ENCODE data around the gene ATP6V1A. TPM values are rescaled to one million over a fixed set of nuclear protein-coding genes. Genes with fewer than 3 reads are reported as not detected.

The ATP6V1A gene
- total and polyA plus RNA-seq, 2 of the 13 experiments (the other 11 are each of a cell fraction or from before 2014, with no cell fraction given) = 23.4 to 95.1 TPM

- no peaks in the 10 kb centered on the region for H4K20me1 ChIP-seq (ENCODE audit: insufficient read depth, low read length)
- H3K27me3 ChIP-seq (ENCODE audit: control insufficient read depth in 1 of 2, insufficient read depth in 2 of 2, low read length in 2 of 2) = no peaks in the 10 kb centered on the region
- H3K4me1 ChIP-seq (ENCODE audit: insufficient read depth, low read length) = peaks cover 13% of the 10 kb centered on the region
- 94% methylated on average over 2 of the region's 3 CpGs for WGBS (ENCODE audit: low lambda C conversion rate)
- FAIRE-seq (no peak), ATAC-seq (peak; percentile 52), DNase-seq (ENCODE audit: low spot score) (no peak)
- H3K4me2 ChIP-seq (ENCODE audit: low read depth, low read length) = no peak overlapping the region
- H3K27ac ChIP-seq (ENCODE audit: extremely low read length, insufficient read depth, low read length) = no peak overlapping the region
- BruUV-seq (replicated peaks) = no TSS peak
- H3K9me3 ChIP-seq (ENCODE audit: low read length) = no peaks in the 10 kb centered on the region
- H3K9ac ChIP-seq (ENCODE audit: insufficient read depth, low read depth, low read length) = no peak overlapping the region
- H3K79me2 ChIP-seq (ENCODE audit: insufficient read depth, low read length) = no peaks in the 10 kb centered on the region
- intact Hi-C loops (cut with micrococcal nuclease; ENCODE audit: unreplicated experiment) = no loop called here
- no peak for TF ChIP-seq HOXA9 (CRISPR knock-in tag; IDR thresholded peaks at IDR 0.05; ENCODE audit: borderline replicate concordance)
- TF ChIP-seq PBX3 (CRISPR knock-in tag; IDR thresholded peaks at IDR 0.05; ENCODE audit: borderline replicate concordance) = no peak
- peak; percentile 37 for TF ChIP-seq POLR2G (IDR thresholded peaks at IDR 0.05; ENCODE audit: low read depth, low read length)
- TF ChIP-seq ZNF329 (CRISPR knock-in tag; IDR thresholded peaks at IDR 0.05; ENCODE audit: low read depth) = no peak
- TF ChIP-seq RBM22 (optimal IDR thresholded peaks at IDR 0.05; ENCODE audit: low read length) = peak; percentile 84
- TF ChIP-seq POLR2AphosphoS5 (IDR thresholded peaks at IDR 0.05; ENCODE audit: low read depth, low read length) = peak; percentile 35; the same call in 1 of the 2 replicates
- ChIA-PET POLR2A (no interaction called here), CTCF (ENCODE audit: low intra/inter-chr PET ratio, low total read pairs) (no interaction called here)
- no peak overlapping the region for H3K4me3 ChIP-seq (replicated peaks in 1 of 3; ENCODE audit: insufficient read depth in 1 of 3, low read depth in 2 of 3, low read length in 3 of 3)
- H2AFZ ChIP-seq (ENCODE audit: low read length) = no peak overlapping the region
- peaks cover 4 to 27% of the 10 kb centered on the region in 2 experiments for H3K36me3 ChIP-seq (replicated peaks in 1 of 2; ENCODE audit: control insufficient read depth in 1 of 2, insufficient read depth in 2 of 2, low read length in 2 of 2)
- in situ Hi-C loops (cut with HindIII; ENCODE audit: extremely low pct_ligation_motif_present, low pct_unique_long_range_greater_than_20kb) = no loop called here
Measured at GRCh38 chr3:113717818-113718217, 29.0 kb upstream of the ATP6V1A start.

- no peaks in the 10 kb centered on the region for H3K9me3 ChIP-seq (ENCODE audit: low read length)
- 97% methylated on average over 1 of the region's 1 CpG for WGBS (ENCODE audit: low lambda C conversion rate)
- H2AFZ ChIP-seq (ENCODE audit: low read length) = no peak overlapping the region
- intact Hi-C loops (cut with micrococcal nuclease; ENCODE audit: unreplicated experiment) = no loop called here
- ATAC-seq (no peak), DNase-seq (ENCODE audit: low spot score) (no peak), FAIRE-seq (no peak)
- POLR2A ChIA-PET = no interaction called here
- no peak overlapping the region for H3K4me3 ChIP-seq (replicated peaks in 1 of 3; ENCODE audit: insufficient read depth in 1 of 3, low read depth in 2 of 3, low read length in 3 of 3)
- H3K27me3 ChIP-seq (ENCODE audit: control insufficient read depth in 1 of 2, insufficient read depth in 2 of 2, low read length in 2 of 2) = no peaks in the 10 kb centered on the region
- peaks cover 7 to 36% of the 10 kb centered on the region in 2 experiments for H3K36me3 ChIP-seq (replicated peaks in 1 of 2; ENCODE audit: control insufficient read depth in 1 of 2, insufficient read depth in 2 of 2, low read length in 2 of 2)
- no peak overlapping the region for H3K27ac ChIP-seq (ENCODE audit: extremely low read length, insufficient read depth, low read length)
- H3K9ac ChIP-seq (ENCODE audit: insufficient read depth, low read depth, low read length) = no peak overlapping the region
- no peaks in the 10 kb centered on the region for H4K20me1 ChIP-seq (ENCODE audit: insufficient read depth, low read length)
- no peak overlapping the region for H3K4me2 ChIP-seq (ENCODE audit: low read depth, low read length)
- CTCF ChIA-PET (ENCODE audit: low intra/inter-chr PET ratio, low total read pairs) = no interaction called here
- peaks cover 13% of the 10 kb centered on the region for H3K4me1 ChIP-seq (ENCODE audit: insufficient read depth, low read length)
- BruUV-seq (replicated peaks) = TSS peak; percentile 11
- in situ Hi-C loops (cut with HindIII; ENCODE audit: extremely low pct_ligation_motif_present, low pct_unique_long_range_greater_than_20kb) = no loop called here
- H3K79me2 ChIP-seq (ENCODE audit: insufficient read depth, low read length) = peaks cover 4% of the 10 kb centered on the region
- TF ChIP-seq ZNF547 (CRISPR knock-in tag; IDR thresholded peaks at IDR 0.05) = no peak
- TF ChIP-seq ZNF674 (CRISPR knock-in tag; IDR thresholded peaks at IDR 0.05; ENCODE audit: low read depth) = no peak
- TF ChIP-seq MAFF (IDR thresholded peaks at IDR 0.05; ENCODE audit: low read depth, low read length) = no peak
- no peak for TF ChIP-seq RARG (CRISPR knock-in tag; IDR thresholded peaks at IDR 0.05; ENCODE audit: low read depth)
- no peak for TF ChIP-seq HOXA3 (CRISPR knock-in tag; IDR thresholded peaks at IDR 0.05)
- no peak for TF ChIP-seq ZNF580 (CRISPR knock-in tag; IDR thresholded peaks at IDR 0.05; ENCODE audit: borderline replicate concordance, low read depth)
- TF ChIP-seq ONECUT2 (CRISPR knock-in tag; IDR thresholded peaks at IDR 0.05) = no peak
- TF ChIP-seq ZNF839 (CRISPR knock-in tag; IDR thresholded peaks at IDR 0.05; ENCODE audit: borderline replicate concordance) = no peak
- no peak for TF ChIP-seq SALL1 (CRISPR knock-in tag; IDR thresholded peaks at IDR 0.05)
- no peak for TF ChIP-seq ZNF367 (CRISPR knock-in tag; IDR thresholded peaks at IDR 0.05; ENCODE audit: borderline replicate concordance)
- TF ChIP-seq SP4 (CRISPR knock-in tag; IDR thresholded peaks at IDR 0.05) = no peak
- no peak for TF ChIP-seq ZBTB3 (CRISPR knock-in tag; IDR thresholded peaks at IDR 0.05; ENCODE audit: borderline replicate concordance, low read depth)
- TF ChIP-seq ZNF607 (CRISPR knock-in tag; IDR thresholded peaks at IDR 0.05; ENCODE audit: borderline replicate concordance) = no peak
- TF ChIP-seq CBX1 (IDR thresholded peaks at IDR 0.05; ENCODE audit: low read depth) = no peak
- TF ChIP-seq ZBTB7A (CRISPR knock-in tag; IDR thresholded peaks at IDR 0.05) = no peak
Measured at GRCh38 chr3:113719294-113719693, 27.5 kb upstream of the ATP6V1A start.
